VCaP (cell line): ENCODE measurements around the gene HMGCL.

Source experiments
- H3K27ac ChIP-seq: fragments of 450-650 bp; 2 replicates; pipeline ENCODE4 v1.5.1; 2017
- CTCF ChIP-seq: fragments of 450-650 bp; conservative IDR thresholded peaks from 2 replicates; pipeline ENCODE4 v1.5.1; 2017; ENCODE audit warnings: mild to moderate bottlenecking, moderate library complexity

HMGCL gene

GRCh38 chr1:23790696-23791515 lies 34.3 kb downstream of the HMGCL start, which contains the start of gene LYPLA2:
LYPLA2 (plus strand) TSS chr1:23791145; CDS start chr1:23792683, 1,538 bp downstream.
- H3K27ac ChIP-seq: peak within 1 kb of the TSS; percentile 78
- no peak for TF ChIP-seq CTCF

GRCh38 chr1:23788695-23789094 lies 36.5 kb downstream of the HMGCL start:
- H3K27ac ChIP-seq: no peak overlapping the region
- no peak for TF ChIP-seq CTCF

GRCh38 chr1:23787701-23788100 lies 37.5 kb downstream of the HMGCL start:
- no peak for TF ChIP-seq CTCF
- H3K27ac ChIP-seq: no peak overlapping the region

GRCh38 chr1:23784846-23785245 lies 40.4 kb downstream of the HMGCL start:
- no peak for TF ChIP-seq CTCF
- peak overlapping the region; percentile 91 for H3K27ac ChIP-seq

- peak overlapping the region; percentile 91 for H3K27ac ChIP-seq
Observed at GRCh38 chr1:23783141-23783540, 42.1 kb downstream of the HMGCL start.

- no peak for TF ChIP-seq CTCF
- H3K27ac ChIP-seq: no peak overlapping the region
Observed at GRCh38 chr1:23779826-23780371, 45.3 kb downstream of the HMGCL start.

GRCh38 chr1:23777979-23778814 lies 47.0 kb downstream of the HMGCL start, which contains the start of gene PITHD1:
PITHD1 (plus strand) TSS chr1:23778418; CDS start chr1:23778516, 98 bp downstream.
- TF ChIP-seq CTCF: no peak
- H3K27ac ChIP-seq: peak within 1 kb of the TSS; percentile 89
